Small intestine (tissue), 7 donors: ENCODE results near the gene BMS1. TPM values are rescaled to one million over a fixed set of nuclear protein-coding genes. Genes with fewer than 3 reads are reported as not detected.
"Not testable (repeated sequence)": the region's sequence is repeated elsewhere in the genome, so short reads cannot be mapped to it uniquely, and the experiment has no call there.

Experiments used
- DNase-seq, 2 donors: peaks; one replicate each; pipeline versions ENCODE4 v3.0.0 to v3.0.0-alpha.2; 2013
- FAIRE-seq: peaks from 2 replicates; lab custom pipeline; 2012; peaks lifted over from hg19 to GRCh38; lab: Jason Lieb, UNC
- H3K27ac ChIP-seq, 3 donors: one replicate each; pipeline ENCODE4 v1.5.1; 2013; ENCODE audit warnings: low read length in 2 of 3, mild to moderate bottlenecking in 2 of 3, control low read depth in 1 of 3, inconsistent platforms in 1 of 3, low read depth in 1 of 3, moderate library complexity in 1 of 3
- H3K27me3 ChIP-seq, 3 donors: one replicate each; pipeline ENCODE4 v1.6.1; 2013; ENCODE audit warnings: low read length in 3 of 3, inconsistent platforms in 1 of 3; ENCODE audit not compliant: control insufficient read depth in 3 of 3, insufficient read depth in 3 of 3
- H3K36me3 ChIP-seq, 3 donors: one replicate each; pipeline ENCODE4 v1.6.1; 2013; ENCODE audit warnings: low read length in 3 of 3, inconsistent platforms in 1 of 3, low read depth in 1 of 3, mild to moderate bottlenecking in 1 of 3, moderate library complexity in 1 of 3; ENCODE audit not compliant: control insufficient read depth in 3 of 3, insufficient read depth in 2 of 3
- H3K4me1 ChIP-seq, 3 donors: one replicate each; pipeline ENCODE4 v1.6.1; 2013; ENCODE audit warnings: low read length in 2 of 3, inconsistent platforms in 1 of 3, low read depth in 1 of 3, mild to moderate bottlenecking in 1 of 3, moderate library complexity in 1 of 3; ENCODE audit not compliant: control insufficient read depth in 3 of 3, insufficient read depth in 2 of 3
- H3K4me3 ChIP-seq, 3 donors: one replicate each; pipeline ENCODE4 v1.5.1; 2013; ENCODE audit warnings: low read length in 3 of 3, control low read depth in 1 of 3, inconsistent platforms in 1 of 3, low read depth in 1 of 3, mild to moderate bottlenecking in 1 of 3, moderate library complexity in 1 of 3
- H3K9me3 ChIP-seq, 2 donors: one replicate each; pipeline ENCODE4 v1.6.1; 2013; ENCODE audit warnings: low read depth in 1 of 2, low read length in 1 of 2; ENCODE audit not compliant: control insufficient read depth in 2 of 2, insufficient read depth in 1 of 2
- WGBS, 3 donors: extraction: QIAGEN DNeasy Blood & Tissue Kit; methylation state at CpG; one replicate each; pipeline ENCODE4 v1.1.7; 2013; 5-methylcytosine and 5-hydroxymethylcytosine counted together
- polyA plus RNA-seq, 4 donors: library from polyadenylated mRNA; stranded (reverse) in 3 of 4; unstranded in 1 of 4; fragments of 200-250 nt in 3 of 4; fragments of 120-200 nt in 1 of 4; gene quantifications; one replicate each; pipeline versions ENCODE4 v1.2.1 to v1.2.3, GENCODE V29; 2013
- donor health status: healthy with polysubstance abuse.
- donor health status: control.
- donor health status: control.
- donor health status: Bipolar disorder and iron deficiency.
- donor health status: healthy.

BMS1 gene
- polyA plus RNA-seq, 4 donors: 6.8 to 15.7 (median 9.0) TPM

DNA sequence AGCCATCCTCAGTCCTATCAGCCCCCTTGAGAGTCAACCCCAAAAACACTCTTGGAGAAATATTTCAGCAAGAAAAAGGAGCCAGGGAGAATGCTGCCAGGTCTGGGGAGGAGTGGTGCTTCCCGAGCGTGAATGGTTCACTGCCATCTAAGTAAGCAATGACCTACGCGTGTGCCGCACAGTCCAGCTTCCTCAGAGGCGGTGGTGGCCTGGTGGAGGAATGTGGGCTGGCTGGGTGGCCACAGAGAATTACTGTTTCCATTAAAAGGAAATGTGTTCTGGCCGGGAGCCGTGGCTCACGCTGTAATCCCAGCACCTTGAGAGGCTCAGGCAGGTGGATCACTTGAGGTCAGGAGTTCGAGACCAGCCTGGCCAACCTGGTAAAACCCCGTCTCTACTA is 77.4 kb downstream of the BMS1 start:
- H3K27ac ChIP-seq, DNase-seq: not testable (repeated sequence)

DNA sequence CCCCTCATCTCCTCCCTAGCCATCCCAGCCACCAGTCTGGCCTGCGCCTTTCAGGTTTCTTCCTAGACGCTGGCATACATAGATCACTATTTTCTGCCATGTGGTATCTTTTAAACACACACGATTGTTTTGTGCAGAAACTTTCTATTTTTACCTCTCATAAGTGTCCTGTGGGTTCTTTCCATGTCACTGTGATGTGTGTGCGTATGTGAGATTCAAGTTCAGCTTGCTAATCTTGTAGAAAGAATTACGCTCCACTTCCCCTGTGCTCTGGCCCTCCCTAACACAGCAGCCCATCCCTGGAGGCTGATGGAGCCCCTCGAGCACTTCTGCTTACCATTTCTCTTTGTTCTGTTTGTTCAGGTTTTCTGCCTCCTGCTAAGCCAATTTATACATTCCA is 80.2 kb downstream of the BMS1 start:
- WGBS, 3 donors: 59 to 81% (median 74%) methylated on average over 6 of the region's 6 CpGs

More for the DNA sequence above, 77.4 kb downstream of the BMS1 start:
- H3K4me3 ChIP-seq, H3K9me3 ChIP-seq, FAIRE-seq, H3K4me1 ChIP-seq, H3K36me3 ChIP-seq: not testable (repeated sequence)
- peaks cover 0 to 17% (median 8%) of the 10 kb centered on the region in 3 donors for H3K27me3 ChIP-seq
- WGBS, 3 donors: 71 to 79% (median 75%) methylated on average over 11 of the region's 11 CpGs

GRCh38 chr10:42864575-42864974 is 82.0 kb downstream of the BMS1 start:
- H3K27ac ChIP-seq: no peak overlapping the region
- H3K36me3 ChIP-seq: no peaks in the 10 kb centered on the region
- FAIRE-seq (no peak), DNase-seq (peak; percentile 25 to 33)
- no peaks in the 10 kb centered on the region for H3K9me3 ChIP-seq
- no peak overlapping the region for H3K4me3 ChIP-seq
- 8 to 17% (median 11%) methylated on average over 8 of the region's 8 CpGs for WGBS, 3 donors
- peaks cover 0 to 20% (median 11%) of the 10 kb centered on the region in 3 donors for H3K27me3 ChIP-seq
- no peaks in the 10 kb centered on the region for H3K4me1 ChIP-seq

More for the DNA sequence above, 80.2 kb downstream of the BMS1 start:
- not testable (repeated sequence) for FAIRE-seq, H3K27ac ChIP-seq, H3K4me1 ChIP-seq, H3K36me3 ChIP-seq, H3K9me3 ChIP-seq, DNase-seq, H3K4me3 ChIP-seq
- H3K27me3 ChIP-seq: peaks cover 0 to 26% (median 11%) of the 10 kb centered on the region in 3 donors

GRCh38 chr10:42865716-42866114 is 83.1 kb downstream of the BMS1 start:
- Histone ChIP-seq H3K27me3 (peaks cover 0 to 20% (median 7%) of the 10 kb centered on the region in 3 donors), H3K4me1 (no peaks in the 10 kb centered on the region), H3K36me3 (no peaks in the 10 kb centered on the region), H3K27ac (no peak overlapping the region), H3K4me3 (no peak overlapping the region), H3K9me3 (no peaks in the 10 kb centered on the region)
- FAIRE-seq (no peak), DNase-seq (no peak)
- 41 to 51% (median 49%) methylated on average over 18 of the region's 18 CpGs for WGBS, 3 donors

DNA sequence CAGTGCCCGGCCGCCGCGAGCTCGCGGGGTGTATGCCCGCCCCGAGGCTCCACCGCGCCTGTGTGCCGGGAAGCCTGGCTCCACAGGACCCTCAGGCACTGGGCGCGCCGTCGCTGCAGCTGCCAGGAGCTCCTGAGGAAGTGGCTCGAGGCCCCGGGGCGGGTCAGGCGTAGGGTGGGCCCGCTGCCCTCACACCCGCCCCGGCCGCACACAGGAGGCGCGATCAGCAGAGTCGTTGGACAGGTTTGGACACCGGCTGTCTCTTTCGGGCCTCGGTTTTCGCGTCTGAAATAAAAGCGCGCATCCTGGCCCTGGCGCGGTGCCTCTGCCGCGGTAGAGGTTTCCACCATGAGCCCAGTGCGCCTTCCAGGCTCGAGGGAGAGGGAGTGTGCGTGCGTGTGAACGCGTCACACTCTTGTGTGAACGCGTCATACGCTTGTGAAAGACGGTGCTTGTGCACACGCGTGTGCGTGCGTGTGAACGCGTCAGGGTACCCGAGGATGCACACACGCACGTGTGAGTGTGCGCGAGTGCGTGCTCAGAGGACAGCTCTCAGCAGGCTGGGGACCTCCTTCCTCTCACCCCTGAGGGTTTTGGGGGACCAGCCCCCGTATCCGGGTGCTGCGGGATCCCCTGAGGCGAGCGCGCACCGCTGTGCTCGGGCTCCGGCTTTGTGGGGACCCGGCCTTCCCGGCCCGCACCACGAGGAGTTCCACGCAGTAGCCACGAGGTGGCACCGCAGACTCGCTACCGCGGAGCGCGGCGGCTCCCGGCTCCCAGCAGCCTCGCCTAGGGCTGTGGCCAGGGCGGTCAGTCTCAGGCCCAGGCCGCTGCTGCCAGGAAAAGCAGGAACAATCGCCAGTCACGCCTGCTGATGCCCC is 83.8 kb downstream of the BMS1 start:
- Histone ChIP-seq H3K9me3 (no peaks in the 10 kb centered on the region), H3K4me1 (no peaks in the 10 kb centered on the region), H3K27ac (no peak overlapping the region), H3K27me3 (peaks cover 0 to 20% (median 6%) of the 10 kb centered on the region in 3 donors), H3K36me3 (no peaks in the 10 kb centered on the region), H3K4me3 (no peak overlapping the region)
- no peak for FAIRE-seq
- WGBS, 3 donors: 2 to 4% (median 2%) methylated on average over 79 to 87 of the region's 87 CpGs
- DNase-seq: peak; percentile 47 to 73

GRCh38 chr10:42867571-42867970 is 85.0 kb downstream of the BMS1 start:
- no peak for FAIRE-seq

GRCh38 chr10:42868530-42868929 is 85.9 kb downstream of the BMS1 start:
- WGBS, 3 donors: 84 to 94% (median 88%) methylated on average over 9 of the region's 9 CpGs
- no peak overlapping the region for H3K27ac ChIP-seq

More at GRCh38 chr10:42867571-42867970, 85.0 kb downstream of the BMS1 start:
- H3K27me3 ChIP-seq: peaks cover 0 to 17% (median 3%) of the 10 kb centered on the region in 3 donors
- H3K4me1 ChIP-seq: no peaks in the 10 kb centered on the region
- H3K4me3 ChIP-seq: no peak overlapping the region
- no peak overlapping the region for H3K27ac ChIP-seq
- H3K36me3 ChIP-seq: no peaks in the 10 kb centered on the region
- no peak for DNase-seq
- no peaks in the 10 kb centered on the region for H3K9me3 ChIP-seq
- 91 to 94% (median 93%) methylated on average over 9 of the region's 9 CpGs for WGBS, 3 donors

GRCh38 chr10:42869977-42870350 is 87.4 kb downstream of the BMS1 start:
- FAIRE-seq (no peak), DNase-seq (no peak)
- 76 to 87% (median 81%) methylated on average over 9 of the region's 9 CpGs for WGBS, 3 donors
- Histone ChIP-seq H3K4me1 (no peaks in the 10 kb centered on the region), H3K27ac (no peak overlapping the region), H3K27me3 (peaks cover 0 to 9% (median 3%) of the 10 kb centered on the region in 3 donors), H3K36me3 (no peaks in the 10 kb centered on the region), H3K4me3 (no peak overlapping the region), H3K9me3 (no peaks in the 10 kb centered on the region)

More at GRCh38 chr10:42868530-42868929, 85.9 kb downstream of the BMS1 start:
- DNase-seq: no peak
- Histone ChIP-seq H3K27me3 (peaks cover 0 to 17% (median 3%) of the 10 kb centered on the region in 3 donors), H3K4me3 (no peak overlapping the region), H3K4me1 (no peaks in the 10 kb centered on the region), H3K36me3 (no peaks in the 10 kb centered on the region), H3K9me3 (no peaks in the 10 kb centered on the region)
- FAIRE-seq: no peak
